SU-DHL-6 (cell line): ENCODE data around the gene LHFPL4.

Experiments used
- EZH2phosphoT487 ChIP-seq: fragments of 200-600 bp; sonication (generic), shearing (Covaris generic); conservative IDR thresholded peaks from 2 replicates; pipeline ENCODE4 v1.6.1; 2018; ENCODE audit warnings: mild to moderate bottlenecking, antibody characterized with exemption, low read length, moderate library complexity, mixed read lengths
- TF ChIP-seq, protein P1 (sequence below): fragments of 200-600 bp; sonication (generic); IDR thresholded peaks from one replicate; pipeline ENCODE4 v1.5.1; 2017; ENCODE audit warnings: antibody characterized with exemption, mild to moderate bottlenecking, low read length, moderate library complexity; ENCODE audit not compliant: insufficient read depth, poor library complexity, severe bottlenecking

- TF ChIP-seq, protein P1, sequence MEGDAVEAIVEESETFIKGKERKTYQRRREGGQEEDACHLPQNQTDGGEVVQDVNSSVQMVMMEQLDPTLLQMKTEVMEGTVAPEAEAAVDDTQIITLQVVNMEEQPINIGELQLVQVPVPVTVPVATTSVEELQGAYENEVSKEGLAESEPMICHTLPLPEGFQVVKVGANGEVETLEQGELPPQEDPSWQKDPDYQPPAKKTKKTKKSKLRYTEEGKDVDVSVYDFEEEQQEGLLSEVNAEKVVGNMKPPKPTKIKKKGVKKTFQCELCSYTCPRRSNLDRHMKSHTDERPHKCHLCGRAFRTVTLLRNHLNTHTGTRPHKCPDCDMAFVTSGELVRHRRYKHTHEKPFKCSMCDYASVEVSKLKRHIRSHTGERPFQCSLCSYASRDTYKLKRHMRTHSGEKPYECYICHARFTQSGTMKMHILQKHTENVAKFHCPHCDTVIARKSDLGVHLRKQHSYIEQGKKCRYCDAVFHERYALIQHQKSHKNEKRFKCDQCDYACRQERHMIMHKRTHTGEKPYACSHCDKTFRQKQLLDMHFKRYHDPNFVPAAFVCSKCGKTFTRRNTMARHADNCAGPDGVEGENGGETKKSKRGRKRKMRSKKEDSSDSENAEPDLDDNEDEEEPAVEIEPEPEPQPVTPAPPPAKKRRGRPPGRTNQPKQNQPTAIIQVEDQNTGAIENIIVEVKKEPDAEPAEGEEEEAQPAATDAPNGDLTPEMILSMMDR: no peak
- TF ChIP-seq EZH2phosphoT487: no peak
Observed at GRCh38 chr3:9602620-9603019, 49.0 kb upstream of the LHFPL4 start.
